K562 (cell line): Measurements from ENCODE around the gene SDSL.

ENCODE experiments used
- CEBPB ChIP-seq: fragments of 450-650 bp; IDR thresholded peaks from 2 replicates; pipeline ENCODE4 v1.6.1; 2016; ENCODE audit warnings: missing genetic modification characterization, missing compliant biosample characterization
- CREB1 ChIP-seq, 2 experiments: sonication (generic) in 1 of 2; formaldehyde crosslinking in 1 of 2; IDR thresholded peaks; 2 replicates each; pipeline versions ENCODE4 v1.6.1 to v1.8.0; 2012 to 2022; ENCODE audit warnings: inconsistent platforms in 1 of 2, mild to moderate bottlenecking in 1 of 2, missing genetic modification reagents in 1 of 2, moderate library complexity in 1 of 2
- DDX20 ChIP-seq: fragments of 450-650 bp; IDR thresholded peaks from 2 replicates; pipeline ENCODE4 v1.6.1; 2016; ENCODE audit warnings: missing genetic modification characterization, low read depth, mild to moderate bottlenecking, missing compliant biosample characterization, moderate library complexity
- GABPA ChIP-seq: fragments of 200-800 bp; sonication (Bioruptor generic); conservative IDR thresholded peaks from 2 replicates; pipeline ENCODE4 v1.6.1; 2016; ENCODE audit warnings: low read depth, missing genetic modification characterization, missing compliant biosample characterization
- PML ChIP-seq: IDR thresholded peaks from 2 replicates; pipeline ENCODE4 v1.6.1; 2012; ENCODE audit warnings: low read length, inconsistent platforms
- RAD51 ChIP-seq: fragments of 450-650 bp; IDR thresholded peaks from 2 replicates; pipeline ENCODE4 v1.7.1; 2016; ENCODE audit warnings: low read depth, mild to moderate bottlenecking, borderline replicate concordance
- TCF7 ChIP-seq: sonication (generic); IDR thresholded peaks from 2 replicates; pipeline ENCODE4 v1.6.1; 2016; ENCODE audit warnings: antibody characterized with exemption, borderline replicate concordance
- TGIF2 ChIP-seq: sonication (generic); formaldehyde crosslinking; IDR thresholded peaks from 2 replicates; pipeline ENCODE4 v1.8.1; 2022; ENCODE audit warnings: mild to moderate bottlenecking, missing genetic modification reagents, moderate library complexity
- ZNF165 ChIP-seq: fragments of 250-450 bp; sonication (Bioruptor Pico); IDR thresholded peaks from 2 replicates; pipeline ENCODE4 v1.4.0; 2020; ENCODE audit warnings: borderline replicate concordance
- TF ChIP-seq, protein P1 (sequence below), 3 experiments: IDR thresholded peaks in 2 of 3; conservative IDR thresholded peaks in 1 of 3; 2 replicates each; pipeline ENCODE4 v1.5.1; 2011 to 2012; ENCODE audit warnings: low read length in 3 of 3, mild to moderate bottlenecking in 3 of 3, control low read depth in 2 of 3, improper control_type of control experiment in 1 of 3, inconsistent platforms in 1 of 3, low read depth in 1 of 3, mixed read lengths in 1 of 3, moderate library complexity in 1 of 3; ENCODE audit not compliant: insufficient read depth in 2 of 3

DNA sequence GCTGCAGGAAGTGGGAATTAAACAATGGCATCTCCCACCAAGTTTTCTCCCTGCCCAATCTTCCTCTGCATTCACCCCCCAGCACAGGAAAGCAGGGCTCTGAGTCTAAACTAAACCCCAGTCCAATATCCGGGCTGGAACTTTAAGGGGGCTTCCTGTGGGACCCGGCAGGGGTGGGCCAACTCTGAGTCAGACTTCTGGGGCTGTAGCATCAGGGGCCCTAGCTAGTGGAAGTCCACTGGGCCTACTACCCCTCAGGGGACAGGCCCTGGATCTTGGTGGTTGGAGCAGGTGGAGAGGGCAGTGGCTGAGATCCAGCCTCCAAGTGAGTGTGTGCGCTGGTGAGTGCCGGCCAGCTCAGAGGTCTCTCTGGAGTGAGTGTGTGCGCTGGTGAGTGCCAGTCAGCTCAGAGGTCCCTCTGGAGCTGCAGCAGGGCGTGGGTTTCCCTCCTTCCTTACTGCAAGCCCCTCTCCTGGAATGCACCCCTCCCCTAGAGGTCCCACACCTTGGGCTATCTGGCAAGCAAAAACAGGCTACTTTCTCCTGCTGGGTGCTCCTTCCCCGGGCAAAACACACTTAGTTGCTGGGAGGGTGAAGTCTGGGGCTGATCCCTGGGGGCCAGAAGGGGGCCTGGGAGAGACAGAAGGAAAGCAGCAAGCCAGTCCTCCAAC lies 55.1 kb downstream of the SDSL start:
- TF ChIP-seq TCF7 = no peak
- no peak for TF ChIP-seq DDX20
- TF ChIP-seq GABPA = no peak
- no peak for TF ChIP-seq PML
- no peak for TF ChIP-seq CREB1 (IDR thresholded peaks at IDR 0.05)
- TF ChIP-seq CREB1 (CRISPR knock-in tag; IDR thresholded peaks at IDR 0.05) = no peak
- TF ChIP-seq ZNF165 (CRISPR knock-in tag) = no peak
- TF ChIP-seq, protein P1, sequence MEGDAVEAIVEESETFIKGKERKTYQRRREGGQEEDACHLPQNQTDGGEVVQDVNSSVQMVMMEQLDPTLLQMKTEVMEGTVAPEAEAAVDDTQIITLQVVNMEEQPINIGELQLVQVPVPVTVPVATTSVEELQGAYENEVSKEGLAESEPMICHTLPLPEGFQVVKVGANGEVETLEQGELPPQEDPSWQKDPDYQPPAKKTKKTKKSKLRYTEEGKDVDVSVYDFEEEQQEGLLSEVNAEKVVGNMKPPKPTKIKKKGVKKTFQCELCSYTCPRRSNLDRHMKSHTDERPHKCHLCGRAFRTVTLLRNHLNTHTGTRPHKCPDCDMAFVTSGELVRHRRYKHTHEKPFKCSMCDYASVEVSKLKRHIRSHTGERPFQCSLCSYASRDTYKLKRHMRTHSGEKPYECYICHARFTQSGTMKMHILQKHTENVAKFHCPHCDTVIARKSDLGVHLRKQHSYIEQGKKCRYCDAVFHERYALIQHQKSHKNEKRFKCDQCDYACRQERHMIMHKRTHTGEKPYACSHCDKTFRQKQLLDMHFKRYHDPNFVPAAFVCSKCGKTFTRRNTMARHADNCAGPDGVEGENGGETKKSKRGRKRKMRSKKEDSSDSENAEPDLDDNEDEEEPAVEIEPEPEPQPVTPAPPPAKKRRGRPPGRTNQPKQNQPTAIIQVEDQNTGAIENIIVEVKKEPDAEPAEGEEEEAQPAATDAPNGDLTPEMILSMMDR (IDR thresholded peaks at IDR 0.05 in 2 of 3, conservative IDR thresholded peaks at IDR 0.05 in 1 of 3; ENCODE audit: insufficient read depth in 2 of 3, low read depth in 1 of 3, low read length in 3 of 3) = no peak
- TF ChIP-seq TGIF2 (CRISPR knock-in tag) = no peak
- TF ChIP-seq RAD51 = no peak
- TF ChIP-seq CEBPB (tag) = no peak
